HK-2 (cell line): Measurements from ENCODE around the gene MSH2.
"Not testable (repeated sequence)": the region's sequence is repeated elsewhere in the genome, so short reads cannot be mapped to it uniquely, and the experiment has no call there.

Experiments used
- DNase-seq: peaks from one replicate; pipeline ENCODE4 v3.0.0-alpha.2; 2018; ENCODE audit not compliant: unreplicated experiment

MSH2 gene

DNA sequence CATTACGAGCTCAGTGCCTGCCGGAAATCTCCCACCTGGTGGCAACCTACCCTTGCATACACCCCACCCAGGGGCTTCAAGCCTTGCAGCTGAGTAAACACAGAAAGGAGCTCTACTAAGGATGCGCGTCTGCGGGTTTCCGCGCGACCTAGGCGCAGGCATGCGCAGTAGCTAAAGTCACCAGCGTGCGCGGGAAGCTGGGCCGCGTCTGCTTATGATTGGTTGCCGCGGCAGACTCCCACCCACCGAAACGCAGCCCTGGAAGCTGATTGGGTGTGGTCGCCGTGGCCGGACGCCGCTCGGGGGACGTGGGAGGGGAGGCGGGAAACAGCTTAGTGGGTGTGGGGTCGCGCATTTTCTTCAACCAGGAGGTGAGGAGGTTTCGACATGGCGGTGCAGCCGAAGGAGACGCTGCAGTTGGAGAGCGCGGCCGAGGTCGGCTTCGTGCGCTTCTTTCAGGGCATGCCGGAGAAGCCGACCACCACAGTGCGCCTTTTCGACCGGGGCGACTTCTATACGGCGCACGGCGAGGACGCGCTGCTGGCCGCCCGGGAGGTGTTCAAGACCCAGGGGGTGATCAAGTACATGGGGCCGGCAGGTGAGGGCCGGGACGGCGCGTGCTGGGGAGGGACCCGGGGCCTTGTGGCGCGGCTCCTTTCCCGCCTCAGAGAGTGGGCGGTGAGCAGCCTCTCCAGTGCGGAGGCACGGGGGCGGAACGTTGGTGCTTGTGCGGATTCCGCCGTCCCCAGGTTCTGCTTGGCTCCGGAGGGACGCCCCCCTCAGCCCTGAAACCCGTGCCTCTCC, at the start of gene MSH2:
Gene MSH2, plus strand, starts transcription at position 352 of the 804 bp plus-strand sequence. Its CDS starts 36 bp downstream, at position 388.
- peak; percentile 95 for DNase-seq

DNA sequence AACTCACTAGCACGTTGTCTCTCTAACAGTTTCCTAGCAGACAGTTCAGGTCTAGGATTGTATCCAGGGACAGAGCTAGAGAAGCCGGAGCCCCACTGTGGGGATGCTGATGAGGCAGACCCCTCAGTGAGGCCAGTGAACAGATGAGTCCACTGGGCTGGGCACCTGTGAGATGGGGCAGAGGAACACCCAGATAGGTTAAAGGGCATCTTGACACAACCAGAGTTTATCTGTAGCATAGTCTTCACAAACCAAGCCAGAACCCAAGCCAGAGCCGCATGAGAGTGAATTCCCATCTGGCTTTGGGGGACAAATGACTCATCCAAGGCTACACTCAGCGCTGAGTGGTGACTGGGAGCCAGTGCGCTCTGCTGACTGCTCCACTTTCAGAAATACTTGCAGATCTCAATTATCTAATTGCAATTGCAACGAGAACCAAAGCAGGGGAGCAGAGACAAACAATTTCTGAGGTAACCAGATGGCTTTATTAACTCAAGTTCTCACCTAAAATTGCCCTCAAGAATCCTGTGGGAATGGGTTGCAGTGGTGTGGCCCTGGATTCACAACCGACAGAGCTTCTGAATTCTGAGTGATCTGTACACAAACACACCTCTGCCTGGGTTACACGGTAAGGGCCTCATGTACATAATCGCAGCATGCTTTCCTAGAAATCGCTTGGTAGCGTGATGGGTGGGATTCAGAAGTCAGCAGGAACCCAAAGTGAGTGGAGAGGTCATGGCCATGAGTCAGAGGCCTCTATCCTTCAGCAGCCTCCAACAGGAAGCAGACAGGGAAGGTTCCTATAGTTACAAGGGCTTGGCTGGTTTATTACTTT, 48.7 kb upstream of the MSH2 start:
- DNase-seq = peak; percentile 47

DNA sequence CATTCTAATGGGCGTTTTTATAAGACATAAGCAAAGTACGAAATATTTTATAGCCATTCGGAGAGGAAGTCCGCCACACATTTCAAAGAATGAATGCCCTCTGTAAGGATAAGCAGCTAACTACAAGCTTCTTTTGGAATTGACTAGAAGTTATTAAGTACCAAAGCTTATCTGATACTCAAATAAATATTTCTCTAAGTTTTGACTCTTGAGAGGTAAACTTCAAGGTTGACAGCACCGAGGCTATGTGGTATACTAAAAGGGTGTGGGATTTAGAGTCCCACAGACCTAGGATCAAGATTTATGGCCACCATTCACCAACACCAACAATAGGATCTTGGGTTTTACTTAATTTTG, 48.1 kb upstream of the MSH2 start:
- no peak for DNase-seq

DNA sequence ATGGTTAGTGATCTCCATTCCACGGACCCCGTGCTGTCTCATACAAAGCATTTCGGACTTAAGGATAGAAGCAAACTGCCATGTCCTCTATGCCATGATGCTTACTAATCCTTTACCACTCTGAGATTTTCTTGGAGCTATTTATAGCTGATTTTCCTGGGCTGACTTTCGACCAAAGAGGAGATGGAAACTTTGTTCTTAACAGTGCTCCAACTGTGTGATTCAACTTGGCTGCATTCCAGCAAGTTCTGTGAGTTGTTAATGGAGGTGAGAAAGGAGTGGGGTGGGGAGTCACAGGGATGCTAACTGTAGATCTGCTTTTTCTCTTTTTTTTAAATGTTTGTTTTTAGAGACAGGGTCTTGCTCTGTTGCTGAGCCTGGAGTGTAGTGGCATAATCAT, 45.5 kb upstream of the MSH2 start:
- DNase-seq = peak; percentile 38

DNA sequence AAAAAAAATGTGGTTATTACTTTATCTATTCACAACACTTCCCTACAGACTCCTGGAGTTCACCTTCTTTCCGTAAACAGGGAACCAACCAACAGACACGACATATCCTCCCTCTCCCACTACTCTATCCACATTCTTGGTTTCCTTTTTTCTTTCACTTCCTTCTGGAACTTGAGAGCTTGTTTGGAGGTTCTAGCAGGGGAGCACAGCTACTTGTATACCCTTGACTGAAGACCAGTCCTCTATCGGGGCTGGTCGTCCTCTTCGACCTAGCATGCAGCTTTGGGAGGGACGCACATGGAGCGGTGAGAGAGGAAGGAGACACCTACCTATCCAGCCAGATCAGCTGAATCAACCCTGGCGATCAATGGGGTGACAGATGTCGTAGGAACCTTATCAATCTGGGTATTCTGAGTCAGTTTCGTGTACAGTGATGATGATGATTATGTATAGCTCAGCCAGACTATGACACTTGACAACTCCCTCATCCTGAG, 43.5 kb upstream of the MSH2 start:
- DNase-seq = no peak

DNA sequence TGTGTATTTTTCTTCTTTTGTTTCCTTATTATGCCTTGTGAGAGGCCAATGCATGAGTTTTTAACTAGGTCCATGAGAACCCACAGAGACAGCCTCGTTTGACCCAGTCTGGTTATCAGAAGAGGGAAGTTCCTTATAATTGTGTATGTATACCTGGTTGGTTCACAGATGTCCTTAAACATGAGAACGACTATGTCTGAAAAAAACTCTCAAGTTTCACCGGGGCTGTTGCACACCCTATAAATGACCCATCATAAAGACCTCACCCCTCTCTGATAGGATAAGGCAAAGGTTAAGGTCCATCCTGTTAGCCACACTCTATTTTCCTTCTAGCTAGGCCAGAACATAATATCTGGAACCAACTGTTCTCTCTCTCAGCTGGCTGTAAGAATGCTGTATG, 42.7 kb upstream of the MSH2 start:
- DNase-seq = no peak

DNA sequence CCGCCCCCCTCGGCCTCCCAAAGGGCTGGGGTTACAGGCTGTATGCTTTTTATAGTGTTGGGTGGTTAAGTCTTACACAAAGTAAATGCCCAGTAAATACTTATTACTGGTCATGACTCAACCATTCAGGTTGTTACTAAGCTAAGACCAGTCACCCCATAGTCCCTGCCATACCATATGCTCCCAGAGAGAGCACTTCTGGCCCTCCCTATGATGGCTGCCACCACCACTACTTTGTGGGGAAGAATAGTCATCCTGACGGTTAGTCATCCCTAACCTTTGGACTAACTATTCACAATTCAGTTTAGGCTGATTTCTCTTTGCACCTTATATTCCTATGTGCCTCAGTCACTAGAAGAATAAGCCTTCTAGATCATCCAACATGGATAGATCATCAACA, 42.0 kb upstream of the MSH2 start:
- peak; percentile 51 for DNase-seq

DNA sequence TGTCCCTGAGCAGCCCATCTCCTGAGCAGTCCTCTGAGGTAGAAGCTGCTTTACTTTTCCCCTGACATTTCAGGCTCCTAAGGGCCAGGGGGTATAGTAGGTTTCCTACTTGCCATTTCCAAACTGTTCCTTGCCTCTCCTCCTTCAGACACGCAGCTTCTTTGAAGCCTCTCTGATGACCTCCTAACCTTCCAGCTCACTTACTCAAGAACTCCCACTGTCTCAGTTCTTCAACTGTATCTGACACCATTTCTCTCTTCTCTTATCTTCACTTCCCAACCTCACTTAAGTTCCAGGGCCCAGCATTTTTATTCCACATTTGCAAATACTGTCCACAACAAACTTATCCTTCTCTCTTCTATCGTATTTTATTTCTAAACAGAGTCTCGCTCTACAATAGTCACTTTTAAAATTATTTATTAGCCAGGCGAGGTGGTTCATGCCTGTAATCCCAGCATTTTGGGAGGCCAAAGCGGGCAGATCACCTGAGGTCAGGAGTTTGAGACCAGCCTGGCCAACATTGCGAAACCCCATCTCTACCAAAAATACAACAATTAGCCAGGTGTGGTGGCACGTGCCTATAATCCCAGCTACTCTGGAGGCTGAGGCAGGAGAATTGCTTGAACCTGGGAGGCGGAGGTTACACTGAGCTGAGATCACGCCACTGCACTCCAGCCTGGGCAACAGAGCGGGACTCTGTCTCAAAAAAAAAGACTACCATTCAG, 41.3 kb upstream of the MSH2 start:
- DNase-seq = not testable (repeated sequence)

DNA sequence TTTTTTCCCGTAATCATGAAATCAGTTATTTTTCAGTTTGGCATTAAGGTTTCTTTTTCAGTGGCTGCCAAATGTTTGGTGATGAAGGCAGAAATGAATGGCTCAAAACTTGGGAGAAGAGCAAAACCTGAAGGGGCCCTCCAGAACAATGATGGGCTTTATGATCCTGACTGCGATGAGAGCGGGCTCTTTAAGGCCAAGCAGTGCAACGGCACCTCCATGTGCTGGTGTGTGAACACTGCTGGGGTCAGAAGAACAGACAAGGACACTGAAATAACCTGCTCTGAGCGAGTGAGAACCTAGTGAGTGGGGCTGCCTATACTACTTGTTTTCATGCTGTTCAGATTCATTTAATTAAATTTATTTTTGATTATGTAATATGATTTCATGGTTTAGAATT, 29.2 kb upstream of the MSH2 start:
- no peak for DNase-seq

DNA sequence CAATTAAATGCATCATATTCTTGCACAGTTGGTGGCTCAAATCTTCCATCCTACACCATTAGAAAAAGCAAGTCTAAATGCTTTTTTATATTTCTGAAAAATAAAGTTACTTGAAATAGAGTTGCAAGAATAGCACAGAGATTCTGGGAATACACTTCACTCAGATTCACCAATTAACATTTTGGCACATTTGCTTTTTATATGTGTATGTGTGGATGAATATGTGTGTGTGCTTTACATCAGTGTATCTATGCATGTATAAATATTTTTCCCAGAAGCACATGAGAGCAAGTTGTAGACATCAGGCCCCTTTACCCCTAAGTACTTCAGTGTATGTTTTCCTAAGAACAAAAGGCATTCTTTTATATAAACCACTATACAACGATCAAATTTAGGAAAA, 27.6 kb upstream of the MSH2 start:
- DNase-seq = no peak

DNA sequence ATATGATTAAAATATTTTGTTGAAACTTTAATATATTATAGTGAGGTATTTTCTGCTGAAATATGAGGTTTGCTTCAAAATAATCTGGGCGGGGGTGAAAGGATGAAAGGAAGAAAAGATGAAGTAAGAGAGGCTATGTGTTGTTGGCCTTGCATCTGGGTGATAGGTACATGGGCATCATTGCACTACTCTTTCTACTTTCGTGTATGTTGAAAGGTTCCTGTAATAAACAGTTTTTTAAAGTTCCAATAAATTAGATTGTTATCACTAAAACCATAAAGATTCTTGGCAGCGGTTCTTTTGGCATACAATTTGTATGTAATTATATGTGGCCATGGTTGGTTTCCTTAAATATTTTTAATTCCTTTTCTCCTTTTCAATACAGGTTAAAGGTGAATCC, 23.6 kb upstream of the MSH2 start:
- no peak for DNase-seq

DNA sequence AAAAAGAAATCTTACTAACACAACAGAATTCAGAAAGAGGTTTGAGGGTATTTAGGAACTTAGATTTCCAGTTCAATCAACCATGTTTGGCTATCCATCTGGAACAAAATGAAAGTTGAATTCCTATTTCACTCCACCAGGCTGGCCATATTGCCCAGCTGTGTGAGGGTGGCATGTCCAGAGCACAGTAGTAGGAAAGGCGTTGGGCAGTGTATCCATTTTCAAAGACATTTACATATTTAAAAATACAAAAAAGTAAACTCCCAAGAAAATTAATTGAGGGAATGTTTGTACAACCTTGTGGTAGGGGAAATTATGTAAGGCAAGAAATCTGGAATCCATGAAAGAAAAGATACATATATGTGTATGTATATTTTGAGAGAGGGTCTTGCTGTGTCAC, 21.5 kb upstream of the MSH2 start:
- no peak for DNase-seq

DNA sequence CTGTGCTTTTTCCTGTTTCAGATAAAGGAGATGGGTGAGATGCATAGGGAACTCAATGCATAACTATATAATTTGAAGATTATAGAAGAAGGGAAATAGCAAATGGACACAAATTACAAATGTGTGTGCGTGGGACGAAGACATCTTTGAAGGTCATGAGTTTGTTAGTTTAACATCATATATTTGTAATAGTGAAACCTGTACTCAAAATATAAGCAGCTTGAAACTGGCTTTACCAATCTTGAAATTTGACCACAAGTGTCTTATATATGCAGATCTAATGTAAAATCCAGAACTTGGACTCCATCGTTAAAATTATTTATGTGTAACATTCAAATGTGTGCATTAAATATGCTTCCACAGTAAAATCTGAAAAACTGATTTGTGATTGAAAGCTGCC, 16.4 kb upstream of the MSH2 start:
- DNase-seq = no peak

DNA sequence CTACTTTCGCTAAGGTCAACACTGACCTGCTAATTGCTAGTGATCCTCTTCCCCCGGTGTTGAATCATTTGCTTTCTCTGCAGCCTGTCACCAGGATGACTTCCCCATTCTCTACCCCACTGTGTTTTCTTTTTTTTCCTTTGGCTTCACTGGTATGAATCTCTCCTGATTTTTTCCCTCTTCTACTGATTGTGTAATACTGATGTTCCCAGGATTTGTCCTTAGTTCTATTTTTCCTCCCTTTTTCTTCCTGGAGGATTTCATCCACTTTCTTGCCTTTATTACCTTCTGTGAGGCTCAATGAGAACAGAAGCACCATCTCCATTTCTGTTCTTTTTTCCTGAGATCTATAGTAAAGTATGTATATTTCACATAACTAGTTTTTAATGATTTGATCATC, 14.1 kb upstream of the MSH2 start:
- DNase-seq = no peak

DNA sequence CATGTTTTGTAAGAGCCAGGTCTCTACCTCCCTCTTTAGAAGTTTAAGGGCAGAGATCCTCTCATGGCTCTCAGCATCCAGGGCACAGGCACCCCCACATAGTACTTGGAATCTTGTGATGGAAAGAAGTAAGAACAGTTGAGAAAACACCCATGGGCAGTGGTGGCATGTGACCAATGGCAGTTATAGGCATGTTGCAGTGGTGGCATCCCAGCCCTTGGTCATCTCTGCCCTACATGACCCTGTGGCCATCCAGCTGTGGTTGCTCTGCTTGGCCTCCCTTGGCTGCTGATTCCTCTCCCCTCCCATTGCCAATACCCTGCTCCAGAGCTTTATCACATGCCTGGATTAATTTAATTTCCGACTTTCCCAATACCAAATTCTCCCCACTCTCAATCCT, 13.3 kb upstream of the MSH2 start:
- no peak for DNase-seq

DNA sequence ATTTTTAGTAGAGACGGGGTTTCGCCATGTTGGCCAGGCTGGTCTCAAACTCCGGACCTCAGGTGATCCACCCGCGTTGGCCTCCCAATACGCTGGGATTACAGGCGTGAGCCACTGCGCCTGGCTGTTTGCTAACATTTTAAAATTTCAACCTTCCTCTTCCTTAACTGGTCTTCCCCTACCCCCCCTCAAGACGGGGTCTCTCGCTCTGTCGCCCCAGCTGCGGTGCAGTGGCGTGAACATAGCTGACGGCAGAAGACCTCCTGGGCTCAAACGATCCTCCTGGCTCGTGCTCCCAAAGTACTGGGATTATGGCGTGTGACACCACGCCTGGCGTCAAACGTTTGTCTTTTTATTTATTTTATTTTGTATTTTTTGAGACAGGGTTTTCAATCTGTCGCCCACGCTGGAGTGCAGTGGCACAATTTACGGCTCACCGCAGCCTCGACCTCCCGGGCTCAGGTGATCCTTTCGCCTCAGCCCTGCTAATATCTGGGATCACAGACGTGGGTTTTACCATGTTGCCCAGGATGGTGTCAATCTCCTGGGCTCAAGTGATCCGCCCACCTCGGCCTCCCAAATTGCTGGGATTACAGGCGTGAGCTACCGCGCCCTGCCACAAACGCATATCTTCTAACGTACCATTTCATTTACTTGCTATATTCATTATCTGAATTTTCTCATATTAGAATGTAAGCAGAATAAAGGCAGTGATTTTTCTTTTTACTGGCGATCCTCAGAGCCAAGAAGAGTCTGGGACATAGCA, 984 bp upstream of the MSH2 start:
- DNase-seq = no peak

DNA sequence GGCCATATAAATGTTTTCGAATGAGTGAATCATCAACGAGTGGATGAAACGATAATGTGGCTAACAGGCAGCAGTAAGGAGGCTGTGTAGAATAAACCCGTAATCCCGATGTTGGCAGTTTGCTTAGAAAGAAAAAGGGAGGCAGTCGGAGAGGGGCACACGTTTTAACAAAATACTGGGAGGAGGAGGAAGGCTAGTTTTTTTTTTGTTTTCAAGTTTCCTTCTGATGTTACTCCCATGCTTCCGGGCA, 476 bp upstream of the MSH2 start:
- no peak for DNase-seq

DNA sequence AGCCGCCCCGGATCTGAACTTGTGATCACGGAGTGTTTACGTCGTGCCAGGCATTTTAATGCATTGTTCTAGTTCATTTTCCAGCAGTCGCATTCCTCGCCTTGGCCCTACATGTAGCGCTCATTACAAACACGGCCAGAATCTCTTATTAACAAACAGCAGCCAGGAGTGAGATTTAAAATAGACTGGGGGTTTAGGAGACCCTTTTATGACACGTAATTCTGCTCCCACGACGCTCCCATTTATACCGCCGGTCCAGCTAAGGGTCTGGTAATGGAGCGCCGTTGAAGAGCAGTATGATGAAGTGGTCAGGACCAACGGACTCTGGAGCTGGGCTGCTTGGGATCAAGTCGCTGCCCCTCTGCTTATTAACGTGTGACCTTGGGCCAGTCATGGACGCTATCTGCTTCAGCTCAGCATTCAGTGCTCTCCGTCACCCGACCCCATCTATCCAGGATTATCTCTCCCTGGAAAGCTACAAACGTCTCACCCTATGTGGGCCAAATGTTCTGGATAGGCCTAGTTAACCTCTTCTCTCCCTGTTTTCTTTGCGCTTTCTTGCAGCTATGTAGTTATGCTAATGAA, 745 bp downstream of the MSH2 start:
- DNase-seq = peak; percentile 24

DNA sequence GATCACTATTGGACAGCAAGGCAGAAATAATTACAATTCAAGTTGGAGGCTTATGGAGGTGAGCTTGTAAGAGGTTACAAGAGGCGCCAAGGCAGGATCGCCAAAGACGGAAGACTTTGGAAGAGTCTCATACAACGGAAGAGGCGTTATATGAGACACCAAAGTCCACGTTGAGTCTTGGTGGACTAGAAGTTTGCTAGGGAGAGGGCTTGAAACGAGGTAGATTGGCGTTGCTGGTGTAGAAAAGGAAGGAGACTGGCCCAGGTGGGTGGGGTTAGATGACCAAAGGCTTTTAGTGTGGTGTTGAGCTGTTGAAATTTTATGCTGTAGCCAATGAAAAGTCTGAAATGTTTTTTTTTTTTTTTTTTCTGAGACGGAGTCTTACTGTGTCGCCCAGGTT, 1.4 kb downstream of the MSH2 start:
- DNase-seq = no peak

DNA sequence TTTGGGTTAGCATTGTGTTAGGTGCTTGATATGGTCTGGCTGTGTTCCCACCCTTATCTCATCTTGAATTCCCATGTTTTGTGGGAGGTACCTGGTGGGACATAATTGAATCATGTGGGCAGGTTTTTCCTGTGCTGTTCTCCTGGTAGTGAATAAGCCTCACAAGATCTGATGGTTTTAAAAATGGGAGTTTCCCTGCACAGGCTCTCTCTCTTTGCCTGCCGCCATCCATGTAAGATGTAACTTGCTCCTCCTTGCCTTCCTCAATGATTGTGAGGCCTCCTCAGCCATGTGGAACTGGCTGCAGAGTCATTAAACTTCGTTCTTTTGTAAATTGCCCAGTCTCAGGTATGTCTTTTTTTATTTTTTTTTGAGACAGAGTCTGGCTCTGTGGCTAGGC, 2.8 kb downstream of the MSH2 start:
- DNase-seq = no peak

DNA sequence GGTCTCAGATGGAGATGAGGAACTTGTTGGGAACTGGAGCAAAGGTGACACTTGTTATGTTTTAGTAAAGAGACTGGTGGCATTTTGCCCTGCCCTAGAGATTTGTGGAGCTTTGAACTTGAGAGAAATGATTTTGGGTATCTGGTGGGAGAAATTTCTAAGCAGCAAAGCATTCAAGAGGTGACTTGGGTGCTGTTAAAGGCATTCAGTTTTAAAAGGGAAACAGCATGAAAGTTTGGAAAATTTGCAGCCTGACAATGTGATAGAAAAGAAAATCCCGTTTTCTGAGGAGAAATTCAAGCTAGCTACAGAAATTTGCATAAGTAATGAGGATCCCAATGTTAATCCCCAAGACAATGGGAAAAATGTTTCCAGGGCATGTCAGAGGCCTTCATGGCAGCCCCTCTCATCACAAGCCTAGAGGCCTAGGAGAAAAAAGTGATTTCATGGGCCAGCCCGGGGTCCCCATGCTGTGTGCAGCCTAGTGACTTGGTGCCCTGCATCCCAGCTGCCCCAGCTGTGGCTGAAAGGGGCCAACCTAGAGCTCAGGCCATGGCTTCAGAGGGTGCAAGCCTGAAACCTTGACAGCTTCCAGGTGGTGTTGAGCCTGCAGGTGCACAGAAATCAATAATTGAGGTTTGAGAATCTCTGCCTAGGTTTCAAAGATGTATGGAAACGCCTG, 3.8 kb downstream of the MSH2 start:
- DNase-seq = not testable (repeated sequence)
